Trophoblast cell (in vitro differentiated cells and primary cell): Measurements from ENCODE around the gene AKR1B15.
"Not testable (repeated sequence)": the region's sequence is repeated elsewhere in the genome, so short reads cannot be mapped to it uniquely, and the experiment has no call there.

Experiments
- DNase-seq, 2 donors: peaks; one replicate each; pipeline ENCODE4 v3.0.0-alpha.2; 2016
- H2AFZ ChIP-seq: 2 replicates; pipeline ENCODE4 v1.6.1; 2013; ENCODE audit warnings: low read length, moderate library complexity, mild to moderate bottlenecking; ENCODE audit not compliant: insufficient read depth, poor library complexity
- H2AK5ac ChIP-seq: 2 replicates; pipeline ENCODE4 v1.6.1; 2013; ENCODE audit warnings: mild to moderate bottlenecking, low read length
- H2BK120ac ChIP-seq: 2 replicates; pipeline ENCODE4 v1.6.1; 2013; ENCODE audit warnings: low read length, mild to moderate bottlenecking, moderate library complexity; ENCODE audit not compliant: insufficient read depth, poor library complexity
- H2BK12ac ChIP-seq: 2 replicates; pipeline ENCODE4 v1.6.1; 2013; ENCODE audit warnings: mild to moderate bottlenecking, low read length, moderate library complexity
- H2BK5ac ChIP-seq: 2 replicates; pipeline ENCODE4 v1.6.1; 2013; ENCODE audit warnings: low read length, low read depth, moderate library complexity, mild to moderate bottlenecking; ENCODE audit not compliant: poor library complexity
- H3K14ac ChIP-seq: 2 replicates; pipeline ENCODE4 v1.6.1; 2013; ENCODE audit warnings: mild to moderate bottlenecking, low read length
- H3K18ac ChIP-seq: 2 replicates; pipeline ENCODE4 v1.6.1; 2013; ENCODE audit warnings: mild to moderate bottlenecking, low read length
- H3K23ac ChIP-seq: 2 replicates; pipeline ENCODE4 v1.6.1; 2013; ENCODE audit warnings: low read length
- H3K27ac ChIP-seq: 2 replicates; pipeline ENCODE4 v1.5.1; 2013; ENCODE audit warnings: low read depth, mild to moderate bottlenecking, inconsistent platforms, low read length, moderate library complexity
- H3K27me3 ChIP-seq: 2 replicates; pipeline ENCODE4 v1.6.1; 2013; ENCODE audit warnings: inconsistent platforms, mild to moderate bottlenecking, low read length, moderate library complexity; ENCODE audit not compliant: insufficient read depth
- H3K36me3 ChIP-seq, 2 experiments: 1 replicate in 1 of 2; 2 replicates in 1 of 2; pipeline ENCODE4 v1.6.1; 2013; ENCODE audit warnings: low read length in 2 of 2, mild to moderate bottlenecking in 2 of 2, moderate library complexity in 1 of 2; ENCODE audit not compliant: insufficient read depth in 2 of 2, control insufficient read depth in 1 of 2
- H3K4ac ChIP-seq: 2 replicates; pipeline ENCODE4 v1.6.1; 2013; ENCODE audit warnings: low read depth, mild to moderate bottlenecking, low read length, moderate library complexity
- H3K4me1 ChIP-seq, 2 experiments: 1 replicate in 1 of 2; 2 replicates in 1 of 2; pipeline ENCODE4 v1.6.1; 2013; ENCODE audit warnings: low read length in 2 of 2, mild to moderate bottlenecking in 2 of 2, moderate library complexity in 1 of 2; ENCODE audit not compliant: insufficient read depth in 2 of 2, control insufficient read depth in 1 of 2
- H3K4me2 ChIP-seq: 2 replicates; pipeline ENCODE4 v1.6.1; 2013; ENCODE audit warnings: inconsistent platforms, mild to moderate bottlenecking, low read length, moderate library complexity
- H3K4me3 ChIP-seq: 2 replicates; pipeline ENCODE4 v1.5.1; 2013; ENCODE audit warnings: mild to moderate bottlenecking, low read depth, low read length, inconsistent platforms
- H3K79me1 ChIP-seq: one replicate; pipeline ENCODE4 v1.6.1; 2013; ENCODE audit warnings: low read length
- H3K79me2 ChIP-seq: 2 replicates; pipeline ENCODE4 v1.6.1; 2013; ENCODE audit warnings: low read length, mild to moderate bottlenecking; ENCODE audit not compliant: control insufficient read depth, insufficient read depth, poor library complexity
- H3K9ac ChIP-seq: 2 replicates; pipeline ENCODE4 v1.6.1; 2013; ENCODE audit warnings: mild to moderate bottlenecking, low read length
- H3K9me3 ChIP-seq: 2 replicates; pipeline ENCODE4 v1.6.1; 2013; ENCODE audit warnings: low read depth, mild to moderate bottlenecking, control low read depth, inconsistent platforms, low read length; ENCODE audit not compliant: insufficient read depth
- H4K12ac ChIP-seq: 2 replicates; pipeline ENCODE4 v1.6.1; 2013; ENCODE audit warnings: low read depth, mild to moderate bottlenecking, low read length, moderate library complexity
- H4K8ac ChIP-seq: 2 replicates; pipeline ENCODE4 v1.6.1; 2013; ENCODE audit warnings: low read depth, mild to moderate bottlenecking, low read length, moderate library complexity
- H4K91ac ChIP-seq: one replicate; pipeline ENCODE4 v1.6.1; 2013; ENCODE audit warnings: low read depth, mild to moderate bottlenecking, low read length, moderate library complexity
- whole genome bisulfite sequencing: extraction: QIAGEN DNeasy Blood & Tissue Kit; methylation state at CpG from one replicate; pipeline ENCODE4 v1.1.7; 2013; ENCODE audit warnings: missing lambda C conversion rate; ENCODE audit not compliant: insufficient read length, insufficient coverage; ENCODE audit errors: extremely low coverage; 5-methylcytosine and 5-hydroxymethylcytosine counted together

The AKR1B15 gene

GRCh38 chr7:134565643-134566136 is 16.8 kb downstream of the AKR1B15 start:
- Histone ChIP-seq H3K4me3 (no peak overlapping the region), H4K8ac (no peak overlapping the region), H3K14ac (no peak overlapping the region), H4K12ac (no peak overlapping the region), H2AFZ (no peak overlapping the region), H3K79me1 (no peaks in the 10 kb centered on the region), H3K4me2 (peak overlapping the region; percentile 9), H3K36me3 (no peaks in the 10 kb centered on the region), H2BK12ac (no peak overlapping the region), H4K91ac (no peak overlapping the region), H3K4me1 (peaks cover 7 to 15% of the 10 kb centered on the region in 2 experiments), H3K27me3 (no peaks in the 10 kb centered on the region), H3K18ac (no peak overlapping the region), H2BK120ac (no peak overlapping the region), H3K9me3 (peaks cover 7% of the 10 kb centered on the region), H2BK5ac (no peak overlapping the region), H3K4ac (no peak overlapping the region), H3K9ac (no peak overlapping the region), H3K23ac (no peak overlapping the region), H3K79me2 (no peaks in the 10 kb centered on the region), H3K27ac (no peak overlapping the region), H2AK5ac (no peak overlapping the region)
- peak; percentile 54 to 75 for DNase-seq
- no CpG with 5 or more reads among the region's 2 CpGs for WGBS

- no peak overlapping the region for H4K12ac ChIP-seq
- no peak overlapping the region for H3K18ac ChIP-seq
- H4K8ac ChIP-seq = no peak overlapping the region
- peak in 1 of 2 donors; percentile 39 for DNase-seq
- H3K79me2 ChIP-seq = no peaks in the 10 kb centered on the region
- no peak overlapping the region for H2AFZ ChIP-seq
- no peak overlapping the region for H3K23ac ChIP-seq
- no CpG with 5 or more reads among the region's 3 CpGs for WGBS
- no peaks in the 10 kb centered on the region for H3K36me3 ChIP-seq
- H3K27ac ChIP-seq = no peak overlapping the region
- no peak overlapping the region for H2BK120ac ChIP-seq
- peaks cover 7 to 15% of the 10 kb centered on the region in 2 experiments for H3K4me1 ChIP-seq
- no peak overlapping the region for H4K91ac ChIP-seq
- H3K4me3 ChIP-seq = no peak overlapping the region
- no peak overlapping the region for H3K4me2 ChIP-seq
- H3K27me3 ChIP-seq = no peaks in the 10 kb centered on the region
- no peaks in the 10 kb centered on the region for H3K79me1 ChIP-seq
- H2AK5ac ChIP-seq = no peak overlapping the region
- no peak overlapping the region for H3K4ac ChIP-seq
- no peak overlapping the region for H2BK5ac ChIP-seq
- no peak overlapping the region for H3K14ac ChIP-seq
- no peak overlapping the region for H2BK12ac ChIP-seq
- H3K9ac ChIP-seq = no peak overlapping the region
- H3K9me3 ChIP-seq = peaks cover 7% of the 10 kb centered on the region
Observed at GRCh38 chr7:134567368-134567767, 18.5 kb downstream of the AKR1B15 start.

GRCh38 chr7:134569962-134570361 is 21.1 kb downstream of the AKR1B15 start:
- not testable (repeated sequence) for H4K8ac ChIP-seq, H4K12ac ChIP-seq, H3K27ac ChIP-seq, DNase-seq, H3K4me1 ChIP-seq, H2BK120ac ChIP-seq, H3K9ac ChIP-seq, H3K4me2 ChIP-seq, H3K4ac ChIP-seq, H3K27me3 ChIP-seq, H3K4me3 ChIP-seq, H4K91ac ChIP-seq, H3K36me3 ChIP-seq, H3K9me3 ChIP-seq, H2AFZ ChIP-seq, H2BK12ac ChIP-seq, H3K79me2 ChIP-seq, H3K18ac ChIP-seq, H3K79me1 ChIP-seq, H3K23ac ChIP-seq, H2BK5ac ChIP-seq, H2AK5ac ChIP-seq, H3K14ac ChIP-seq
- no CpG with 5 or more reads among the region's 9 CpGs for WGBS

GRCh38 chr7:134571101-134571500 is 22.2 kb downstream of the AKR1B15 start:
- H3K9me3 ChIP-seq = peaks cover 4% of the 10 kb centered on the region
- no peak overlapping the region for H3K14ac ChIP-seq
- H3K23ac ChIP-seq = no peak overlapping the region
- H2AK5ac ChIP-seq = no peak overlapping the region
- no peak overlapping the region for H4K8ac ChIP-seq
- no peaks in the 10 kb centered on the region for H3K79me2 ChIP-seq
- H3K4me3 ChIP-seq = no peak overlapping the region
- H4K91ac ChIP-seq = no peak overlapping the region
- H3K18ac ChIP-seq = no peak overlapping the region
- no CpG with 5 or more reads among the region's 2 CpGs for WGBS
- no peak overlapping the region for H4K12ac ChIP-seq
- no peak for DNase-seq
- no peak overlapping the region for H2BK12ac ChIP-seq
- no peaks in the 10 kb centered on the region for H3K79me1 ChIP-seq
- no peak overlapping the region for H3K4ac ChIP-seq
- H2BK5ac ChIP-seq = no peak overlapping the region
- no peak overlapping the region for H3K4me2 ChIP-seq
- no peaks in the 10 kb centered on the region for H3K4me1 ChIP-seq
- H2AFZ ChIP-seq = no peak overlapping the region
- no peaks in the 10 kb centered on the region for H3K36me3 ChIP-seq
- H3K27me3 ChIP-seq = no peaks in the 10 kb centered on the region
- no peak overlapping the region for H2BK120ac ChIP-seq
- no peak overlapping the region for H3K27ac ChIP-seq
- no peak overlapping the region for H3K9ac ChIP-seq
